NCI-H460 (cell line): Measurements from ENCODE around the gene SCFD2. TPM values are rescaled to one million over a fixed set of nuclear protein-coding genes. Genes with fewer than 3 reads are reported as not detected.
A peak's percentile ranks its signal among the peaks of the same experiment; 100 is the strongest.
"Not testable (repeated sequence)": the region's sequence is repeated elsewhere in the genome, so short reads cannot be mapped to it uniquely, and the experiment has no call there.

Source experiments
- DNase-seq: peaks from one replicate; pipeline ENCODE4 v3.0.0-alpha.2; 2016; ENCODE audit warnings: low read depth; ENCODE audit errors: extremely low read depth
- polyA plus RNA-seq: library from polyadenylated mRNA; depleted of rRNA; stranded (reverse); fragments of >200 nt; gene quantifications from 2 replicates; pipeline ENCODE4 v1.2.3, GENCODE V29; 2014; cell fraction: nucleus; rRNA removed
- total RNA-seq: library from RNA; depleted of rRNA; stranded (reverse); fragments of >200 nt; shearing (Covaris generic); gene quantifications from 2 replicates; pipeline ENCODE4 v1.2.3, GENCODE V29; 2014; rRNA removed

SCFD2 gene
- total RNA-seq = 9.3 and 9.4 TPM in 2 replicates
- polyA plus RNA-seq = 7.2 and 8.7 TPM in 2 replicates

- DNase-seq = peak; percentile 93
Observed at GRCh38 chr4:53365486-53366300, at the start of gene SCFD2. Gene SCFD2 (minus strand): TSS chr4:53366061.

- DNase-seq = not testable (repeated sequence)
Observed at GRCh38 chr4:53409479-53409878, 43.6 kb upstream of the SCFD2 start.

GRCh38 chr4:53380221-53380620 lies 14.4 kb upstream of the SCFD2 start:
- no peak for DNase-seq

- DNase-seq = no peak
Observed at GRCh38 chr4:53378171-53378482, 12.3 kb upstream of the SCFD2 start.

GRCh38 chr4:53377319-53378170 lies 11.7 kb upstream of the SCFD2 start, which contains the start of gene FIP1L1:
Gene FIP1L1 (plus strand): TSS chr4:53377641. CDS start chr4:53377839, 198 bp downstream.
- peak; percentile 83 for DNase-seq

GRCh38 chr4:53376900-53377299 lies 11.0 kb upstream of the SCFD2 start:
- DNase-seq = no peak

- no peak for DNase-seq
Observed at GRCh38 chr4:53374777-53375258, 9.0 kb upstream of the SCFD2 start.

GRCh38 chr4:53371843-53372521 lies 6.1 kb upstream of the SCFD2 start:
- DNase-seq = no peak

- DNase-seq = no peak
Observed at GRCh38 chr4:53371049-53371448, 5.2 kb upstream of the SCFD2 start.

- DNase-seq = no peak
Observed at GRCh38 chr4:53367721-53368120, 1.9 kb upstream of the SCFD2 start.

GRCh38 chr4:53366301-53366716 lies 448 bp upstream of the SCFD2 start:
- no peak for DNase-seq

- no peak for DNase-seq
Observed at GRCh38 chr4:53365121-53365485, 758 bp downstream of the SCFD2 start.

- no peak for DNase-seq
Observed at GRCh38 chr4:53364624-53365023, 1.2 kb downstream of the SCFD2 start.

- no peak for DNase-seq
Observed at GRCh38 chr4:53362093-53362492, 3.8 kb downstream of the SCFD2 start.

GRCh38 chr4:53361451-53361850 lies 4.4 kb downstream of the SCFD2 start:
- DNase-seq = no peak

GRCh38 chr4:53355930-53356521 lies 9.8 kb downstream of the SCFD2 start:
- no peak for DNase-seq

- no peak for DNase-seq
Observed at GRCh38 chr4:53354012-53354722, 11.7 kb downstream of the SCFD2 start.

- DNase-seq = no peak
Observed at GRCh38 chr4:53349091-53349491, 16.8 kb downstream of the SCFD2 start.

GRCh38 chr4:53348046-53348445 lies 17.8 kb downstream of the SCFD2 start:
- DNase-seq = no peak
